ENCODE results near the gene VEGFD.

VEGFD gene

GRCh38 chrX:15301924-15302323 lies 82.3 kb downstream of the VEGFD start:
- Histone ChIP-seq H3K4me1 (ENCODE audit: insufficient read depth, low read length) (no peaks in the 10 kb centered on the region), H3K36me3 (ENCODE audit: insufficient read depth, low read length) (no peaks in the 10 kb centered on the region), H3K27ac (ENCODE audit: low read depth, low read length) (no peak overlapping the region), H3K4me3 (ENCODE audit: low read length) (no peak overlapping the region), H3K9me3 (ENCODE audit: insufficient read depth, low read depth, low read length) (no peaks in the 10 kb centered on the region), H3K9ac (ENCODE audit: low read depth, low read length) (no peak overlapping the region), H3K27me3 (ENCODE audit: insufficient read depth, low read length) (no peaks in the 10 kb centered on the region)
- 85% methylated on average over 3 of the region's 4 CpGs for WGBS

- Histone ChIP-seq H3K4me1 (ENCODE audit: insufficient read depth, low read length) (no peaks in the 10 kb centered on the region), H3K27me3 (ENCODE audit: insufficient read depth, low read length) (no peaks in the 10 kb centered on the region), H3K9ac (ENCODE audit: low read depth, low read length) (no peak overlapping the region), H3K4me3 (ENCODE audit: low read length) (no peak overlapping the region), H3K27ac (ENCODE audit: low read depth, low read length) (no peak overlapping the region), H3K36me3 (ENCODE audit: insufficient read depth, low read length) (no peaks in the 10 kb centered on the region), H3K9me3 (ENCODE audit: insufficient read depth, low read depth, low read length) (no peaks in the 10 kb centered on the region)
- WGBS: 72% methylated on average over 2 of the region's 4 CpGs
Measured at GRCh38 chrX:15299941-15300851, 84.0 kb downstream of the VEGFD start.

GRCh38 chrX:15298780-15299179 lies 85.4 kb downstream of the VEGFD start:
- Histone ChIP-seq H3K27ac (ENCODE audit: low read depth, low read length) (no peak overlapping the region), H3K4me3 (ENCODE audit: low read length) (no peak overlapping the region), H3K27me3 (ENCODE audit: insufficient read depth, low read length) (no peaks in the 10 kb centered on the region), H3K36me3 (ENCODE audit: insufficient read depth, low read length) (no peaks in the 10 kb centered on the region), H3K9ac (ENCODE audit: low read depth, low read length) (no peak overlapping the region), H3K4me1 (ENCODE audit: insufficient read depth, low read length) (no peaks in the 10 kb centered on the region), H3K9me3 (ENCODE audit: insufficient read depth, low read depth, low read length) (no peaks in the 10 kb centered on the region)
- 98% methylated on average over 2 of the region's 3 CpGs for WGBS

- Histone ChIP-seq H3K27me3 (ENCODE audit: insufficient read depth, low read length) (no peaks in the 10 kb centered on the region), H3K4me1 (ENCODE audit: insufficient read depth, low read length) (no peaks in the 10 kb centered on the region), H3K9me3 (ENCODE audit: insufficient read depth, low read depth, low read length) (no peaks in the 10 kb centered on the region), H3K36me3 (ENCODE audit: insufficient read depth, low read length) (no peaks in the 10 kb centered on the region), H3K9ac (ENCODE audit: low read depth, low read length) (no peak overlapping the region), H3K4me3 (ENCODE audit: low read length) (no peak overlapping the region), H3K27ac (ENCODE audit: low read depth, low read length) (no peak overlapping the region)
- 87% methylated on average over 2 of the region's 2 CpGs for WGBS
Measured at GRCh38 chrX:15298201-15298600, 86.0 kb downstream of the VEGFD start.
